GM13976 (cell line): ENCODE results near the gene WFDC12.

Experiments used
- DNase-seq: peaks from one replicate; pipeline ENCODE4 v3.0.0; 2012; ENCODE audit warnings: low spot score
- in situ Hi-C: fragments of 300-500 bp; cut with MboI; formaldehyde crosslinking; loops from one replicate; pipeline ENCODE4 v1.12.0; 2022; ENCODE audit warnings: low sequenced_read_pairs, mixed read lengths, inconsistent platforms; ENCODE audit not compliant: unreplicated experiment
- TF ChIP-seq, protein P1 (sequence below): IDR thresholded peaks from 2 replicates; pipeline ENCODE4 v1.5.1; 2012; ENCODE audit warnings: borderline replicate concordance, mild to moderate bottlenecking; ENCODE audit not compliant: insufficient read depth; ENCODE audit errors: extremely low read depth, missing control alignments, control extremely low read depth

WFDC12 gene

GRCh38 chr20:45138561-45139300 is 14.5 kb upstream of the WFDC12 start:
- TF ChIP-seq, protein P1, sequence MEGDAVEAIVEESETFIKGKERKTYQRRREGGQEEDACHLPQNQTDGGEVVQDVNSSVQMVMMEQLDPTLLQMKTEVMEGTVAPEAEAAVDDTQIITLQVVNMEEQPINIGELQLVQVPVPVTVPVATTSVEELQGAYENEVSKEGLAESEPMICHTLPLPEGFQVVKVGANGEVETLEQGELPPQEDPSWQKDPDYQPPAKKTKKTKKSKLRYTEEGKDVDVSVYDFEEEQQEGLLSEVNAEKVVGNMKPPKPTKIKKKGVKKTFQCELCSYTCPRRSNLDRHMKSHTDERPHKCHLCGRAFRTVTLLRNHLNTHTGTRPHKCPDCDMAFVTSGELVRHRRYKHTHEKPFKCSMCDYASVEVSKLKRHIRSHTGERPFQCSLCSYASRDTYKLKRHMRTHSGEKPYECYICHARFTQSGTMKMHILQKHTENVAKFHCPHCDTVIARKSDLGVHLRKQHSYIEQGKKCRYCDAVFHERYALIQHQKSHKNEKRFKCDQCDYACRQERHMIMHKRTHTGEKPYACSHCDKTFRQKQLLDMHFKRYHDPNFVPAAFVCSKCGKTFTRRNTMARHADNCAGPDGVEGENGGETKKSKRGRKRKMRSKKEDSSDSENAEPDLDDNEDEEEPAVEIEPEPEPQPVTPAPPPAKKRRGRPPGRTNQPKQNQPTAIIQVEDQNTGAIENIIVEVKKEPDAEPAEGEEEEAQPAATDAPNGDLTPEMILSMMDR = peak; percentile 62

GRCh38 chr20:45136911-45137310 is 12.6 kb upstream of the WFDC12 start:
- TF ChIP-seq, protein P1 = no peak

More at GRCh38 chr20:45138561-45139300, 14.5 kb upstream of the WFDC12 start:
- peak; percentile 53 for DNase-seq
- in situ Hi-C loops = no loop called here

DNA sequence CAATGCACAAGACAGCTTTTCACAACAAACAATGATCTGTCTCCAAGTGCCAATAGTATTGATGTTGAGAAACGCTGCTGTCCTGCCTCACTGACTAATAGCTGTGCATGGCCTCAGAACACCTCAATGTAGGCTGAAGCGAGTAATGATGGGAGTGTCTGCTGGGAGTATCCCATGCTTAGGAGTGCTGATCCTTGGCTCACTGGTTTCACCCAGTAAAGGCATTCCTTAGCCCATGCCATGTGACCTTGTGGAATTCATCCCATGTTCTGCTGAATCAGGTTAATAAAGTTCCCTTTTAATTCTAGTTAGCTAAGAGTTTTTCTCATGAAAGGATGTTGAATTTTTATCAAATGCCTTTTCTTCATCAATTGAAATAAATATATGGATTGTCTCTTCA is 3.8 kb upstream of the WFDC12 start:
- TF ChIP-seq, protein P1 = no peak
- in situ Hi-C loops = no loop called here
- no peak for DNase-seq

More at GRCh38 chr20:45136911-45137310, 12.6 kb upstream of the WFDC12 start:
- no peak for DNase-seq
- in situ Hi-C loops = no loop called here

DNA sequence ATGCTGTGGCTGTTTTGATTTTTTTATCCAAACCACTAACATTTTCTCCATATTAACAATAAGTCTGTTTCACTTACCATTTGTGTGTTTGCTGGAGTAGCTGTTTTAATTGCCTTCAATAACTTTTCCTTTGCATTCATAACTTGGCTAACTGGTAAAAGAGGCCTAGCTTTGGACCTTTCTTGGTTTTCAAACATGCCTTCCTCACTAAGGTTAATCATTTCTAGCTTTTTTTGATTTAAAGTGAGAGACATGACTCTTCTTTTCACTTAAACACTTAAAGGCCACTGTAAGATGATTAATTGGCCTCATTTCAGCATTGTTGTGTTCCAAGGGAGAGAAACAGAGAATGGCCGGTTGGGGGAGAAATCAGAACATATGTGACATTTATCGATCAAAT is 2.9 kb downstream of the WFDC12 start:
- in situ Hi-C loops = no loop called here
- no peak for DNase-seq
- TF ChIP-seq, protein P1 = no peak

DNA sequence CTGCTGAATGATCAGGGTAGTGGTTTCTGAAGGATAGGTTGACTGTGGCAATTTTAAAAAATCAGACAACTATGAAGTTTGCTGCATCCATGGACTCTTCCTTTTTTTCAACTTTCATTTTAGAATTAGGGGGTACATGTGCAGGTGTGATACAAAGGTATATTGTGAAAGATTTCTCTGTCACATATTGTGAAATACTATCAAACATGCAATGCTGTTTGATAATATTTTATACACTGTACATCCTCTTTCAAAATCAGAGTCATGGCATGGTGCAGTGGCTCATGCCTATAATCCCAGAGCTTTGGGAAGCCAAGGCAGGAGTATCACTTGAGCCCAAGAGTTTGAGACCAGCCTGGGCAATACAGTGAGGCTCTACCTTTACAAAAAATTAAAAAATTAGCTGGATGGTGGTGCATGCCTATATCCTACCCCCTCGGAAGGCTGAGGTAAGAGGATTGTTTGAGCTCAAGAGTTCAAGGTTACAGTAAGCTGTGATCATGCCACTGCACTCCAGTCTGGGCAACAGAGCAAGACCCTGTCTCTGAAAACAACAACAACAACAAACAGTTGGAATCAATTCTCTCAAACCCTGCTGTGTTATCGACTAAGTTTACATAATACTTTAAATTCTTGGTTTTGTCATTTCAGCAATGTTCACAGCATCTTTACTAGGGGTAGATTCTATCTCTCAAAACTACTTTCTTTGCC is 4.6 kb downstream of the WFDC12 start:
- TF ChIP-seq, protein P1 = no peak
- no peak for DNase-seq
- in situ Hi-C loops = no loop called here

DNA sequence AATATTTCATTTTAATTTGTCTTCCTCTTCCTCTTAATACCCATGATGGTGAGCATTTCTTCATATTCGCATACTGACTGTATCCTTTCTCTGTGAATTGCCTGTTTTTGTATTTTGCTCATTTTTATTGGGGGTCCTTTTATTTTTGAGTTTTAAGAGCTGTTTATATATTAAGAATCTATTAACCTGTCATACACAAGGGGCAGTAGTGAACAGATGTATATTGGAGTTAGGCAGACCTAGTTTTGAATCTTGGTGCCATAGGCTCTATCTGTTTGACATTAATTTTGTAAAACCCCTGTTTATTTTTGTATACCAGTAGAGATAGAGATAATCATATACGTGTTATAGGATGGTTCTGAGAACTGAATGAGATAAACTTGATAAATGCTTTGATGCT is 6.2 kb downstream of the WFDC12 start:
- in situ Hi-C loops = no loop called here
- DNase-seq = no peak
- TF ChIP-seq, protein P1 = no peak

GRCh38 chr20:45117581-45117980 is 6.7 kb downstream of the WFDC12 start:
- no peak for DNase-seq
- in situ Hi-C loops = no loop called here
- TF ChIP-seq, protein P1 = no peak
